GM03348 (cell line): Measurements from ENCODE around the gene C16orf89.
"Not testable (repeated sequence)": the region's sequence is repeated elsewhere in the genome, so short reads cannot be mapped to it uniquely, and the experiment has no call there.

Experiments
- DNase-seq: peaks from one replicate; pipeline ENCODE4 v3.0.0; 2012; ENCODE audit warnings: low spot score

C16orf89 gene, protein sequence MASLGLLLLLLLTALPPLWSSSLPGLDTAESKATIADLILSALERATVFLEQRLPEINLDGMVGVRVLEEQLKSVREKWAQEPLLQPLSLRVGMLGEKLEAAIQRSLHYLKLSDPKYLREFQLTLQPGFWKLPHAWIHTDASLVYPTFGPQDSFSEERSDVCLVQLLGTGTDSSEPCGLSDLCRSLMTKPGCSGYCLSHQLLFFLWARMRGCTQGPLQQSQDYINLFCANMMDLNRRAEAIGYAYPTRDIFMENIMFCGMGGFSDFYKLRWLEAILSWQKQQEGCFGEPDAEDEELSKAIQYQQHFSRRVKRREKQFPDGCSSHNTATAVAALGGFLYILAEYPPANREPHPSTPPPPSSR

DNA sequence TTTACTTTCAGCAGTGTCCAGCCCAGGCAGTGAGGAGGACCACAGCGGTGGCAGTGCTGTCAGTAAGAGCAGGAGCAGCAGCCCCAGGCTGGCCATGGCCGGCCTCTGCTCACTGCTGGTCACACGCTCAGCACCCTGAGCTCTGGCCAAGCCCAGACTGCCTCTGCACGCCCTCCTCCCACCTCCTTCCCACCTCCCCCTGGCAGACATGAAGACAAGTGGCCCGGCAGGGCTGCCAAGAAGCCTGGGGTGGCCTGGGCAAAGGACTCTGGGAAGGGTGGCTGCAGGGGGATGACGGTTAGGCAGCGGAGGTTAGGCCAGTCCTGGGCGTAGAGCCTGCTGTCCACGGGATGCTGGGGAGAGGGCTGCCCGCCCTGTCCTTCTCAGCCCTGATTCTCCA lies at the start of gene C16orf89:
Gene C16orf89 (minus strand): TSS at position 144 of the 400 bp plus-strand sequence. CDS start 48 bp downstream, at position 96.
- no peak for DNase-seq

DNA sequence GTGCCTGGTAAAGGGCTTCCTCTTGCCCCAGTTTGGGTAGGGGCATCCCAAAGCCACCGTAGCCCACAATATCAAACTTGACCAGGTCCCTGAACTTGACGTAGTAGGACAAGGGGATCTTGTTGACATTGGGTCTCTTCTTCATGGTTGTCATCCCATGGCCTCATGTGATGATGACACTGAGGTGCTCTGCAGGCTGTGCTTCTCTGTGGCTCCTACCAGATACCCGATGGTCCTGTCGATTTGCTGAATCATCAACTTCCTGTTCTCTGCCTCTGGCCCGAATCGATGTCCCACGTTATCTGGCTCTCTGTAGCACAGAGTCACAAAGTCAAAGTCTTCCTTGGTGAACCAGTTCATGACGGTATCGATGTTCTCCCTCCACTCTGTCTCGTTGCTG lies 45.2 kb upstream of the C16orf89 start:
- not testable (repeated sequence) for DNase-seq

DNA sequence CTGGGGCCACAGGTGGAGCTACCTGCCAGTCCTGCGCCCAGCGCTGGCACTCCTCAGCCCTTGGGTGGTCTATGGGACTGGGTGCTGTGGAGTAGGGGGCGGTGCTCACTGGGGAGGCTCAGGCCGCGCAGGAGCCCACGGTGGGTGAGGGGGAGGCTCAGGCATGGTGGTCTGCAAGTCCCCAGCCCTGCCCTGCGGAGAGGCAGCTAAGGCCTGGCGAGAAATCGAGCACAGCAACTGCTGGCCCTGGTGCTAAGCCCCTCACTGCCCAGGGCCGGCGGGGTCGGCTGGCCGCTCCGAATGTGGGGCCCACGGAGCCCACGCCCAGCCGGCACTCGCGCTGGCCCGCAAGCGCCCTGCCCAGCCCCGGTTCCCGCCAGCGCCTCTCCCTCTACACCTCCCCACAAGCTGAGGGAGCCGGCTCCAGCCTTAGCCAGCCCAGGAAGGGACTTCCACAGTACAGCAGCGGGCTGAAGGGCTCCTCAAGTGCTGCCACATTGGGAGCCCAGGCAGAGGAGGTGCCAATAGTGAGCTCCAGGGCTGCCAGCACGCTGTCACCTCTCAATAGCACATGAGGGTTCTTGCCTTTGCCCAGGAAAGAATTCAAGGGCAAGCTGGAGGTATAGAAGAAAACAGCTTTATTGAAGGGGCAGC lies 42.9 kb upstream of the C16orf89 start:
- no peak for DNase-seq

DNA sequence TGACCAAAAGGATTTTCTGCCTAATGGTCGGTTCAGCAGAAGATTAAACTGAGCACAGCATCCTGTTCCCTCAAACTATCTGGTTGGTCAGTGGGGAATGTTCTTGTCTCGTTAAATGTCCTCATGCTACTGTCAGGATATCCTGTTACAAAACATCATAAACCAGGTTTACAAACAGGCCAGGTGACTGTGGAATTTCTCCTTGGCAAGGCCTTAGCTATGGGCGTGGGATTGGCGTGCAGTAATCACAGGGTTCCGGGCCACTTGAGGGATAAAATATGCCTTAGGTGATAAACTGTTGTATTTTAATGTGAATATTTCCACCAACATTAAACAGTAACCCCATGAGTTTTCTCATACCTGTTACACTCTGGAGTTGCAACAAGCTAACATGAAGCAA lies 39.3 kb upstream of the C16orf89 start:
- not testable (repeated sequence) for DNase-seq

DNA sequence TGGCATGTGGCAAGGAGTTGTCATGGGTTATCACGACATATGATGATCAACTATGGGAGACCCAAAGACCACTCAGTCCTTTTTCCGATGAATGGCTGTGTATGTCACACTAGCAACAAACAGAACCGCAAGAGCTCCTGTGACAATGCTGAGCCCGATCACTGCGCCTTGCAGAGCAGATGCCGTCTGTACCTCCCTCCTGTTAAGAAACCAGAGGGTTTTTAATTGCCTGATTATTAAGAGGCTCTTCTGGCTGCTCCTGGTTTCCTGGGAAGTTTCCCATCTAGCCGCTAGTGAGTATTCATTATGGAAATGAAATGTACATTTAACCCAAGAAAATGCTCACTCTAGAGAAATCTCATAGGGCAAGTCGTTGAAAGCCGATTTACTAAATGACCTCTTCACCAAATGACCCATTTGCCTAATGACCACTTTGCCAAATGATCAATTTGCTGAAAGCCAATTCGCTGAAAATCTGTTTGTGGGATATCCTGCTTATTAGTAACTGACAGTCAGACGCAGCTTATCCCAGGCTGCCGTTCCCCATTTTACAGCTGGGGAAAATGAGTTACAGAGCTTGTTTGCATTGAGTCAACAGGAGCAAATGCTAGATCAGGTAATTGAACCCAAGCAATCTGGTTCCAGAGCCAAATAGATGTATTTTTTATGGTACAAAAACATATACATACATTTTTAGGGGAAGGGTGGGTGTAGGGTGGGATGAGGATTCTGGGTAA lies 37.7 kb upstream of the C16orf89 start:
- DNase-seq, result not testable (repeated sequence)

DNA sequence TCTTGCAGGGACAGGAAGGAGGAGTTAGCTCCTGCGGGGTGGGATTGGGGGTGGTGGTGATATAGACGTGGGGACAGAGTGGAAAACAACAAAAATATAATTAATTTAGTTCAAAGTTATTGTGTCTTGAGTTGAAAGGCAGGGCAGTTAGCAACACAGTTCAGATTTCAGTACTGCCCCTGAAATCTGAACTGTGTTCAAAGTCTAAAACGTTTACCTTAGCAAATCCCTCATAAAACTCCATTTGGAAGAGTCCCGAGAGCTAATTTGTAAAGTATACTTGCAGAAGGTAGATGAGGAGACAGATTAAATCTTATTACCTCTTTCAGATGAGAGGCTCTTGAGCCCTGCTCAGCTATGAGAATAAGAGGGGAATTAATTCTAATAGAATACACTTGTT lies 33.4 kb upstream of the C16orf89 start:
- not testable (repeated sequence) for DNase-seq

DNA sequence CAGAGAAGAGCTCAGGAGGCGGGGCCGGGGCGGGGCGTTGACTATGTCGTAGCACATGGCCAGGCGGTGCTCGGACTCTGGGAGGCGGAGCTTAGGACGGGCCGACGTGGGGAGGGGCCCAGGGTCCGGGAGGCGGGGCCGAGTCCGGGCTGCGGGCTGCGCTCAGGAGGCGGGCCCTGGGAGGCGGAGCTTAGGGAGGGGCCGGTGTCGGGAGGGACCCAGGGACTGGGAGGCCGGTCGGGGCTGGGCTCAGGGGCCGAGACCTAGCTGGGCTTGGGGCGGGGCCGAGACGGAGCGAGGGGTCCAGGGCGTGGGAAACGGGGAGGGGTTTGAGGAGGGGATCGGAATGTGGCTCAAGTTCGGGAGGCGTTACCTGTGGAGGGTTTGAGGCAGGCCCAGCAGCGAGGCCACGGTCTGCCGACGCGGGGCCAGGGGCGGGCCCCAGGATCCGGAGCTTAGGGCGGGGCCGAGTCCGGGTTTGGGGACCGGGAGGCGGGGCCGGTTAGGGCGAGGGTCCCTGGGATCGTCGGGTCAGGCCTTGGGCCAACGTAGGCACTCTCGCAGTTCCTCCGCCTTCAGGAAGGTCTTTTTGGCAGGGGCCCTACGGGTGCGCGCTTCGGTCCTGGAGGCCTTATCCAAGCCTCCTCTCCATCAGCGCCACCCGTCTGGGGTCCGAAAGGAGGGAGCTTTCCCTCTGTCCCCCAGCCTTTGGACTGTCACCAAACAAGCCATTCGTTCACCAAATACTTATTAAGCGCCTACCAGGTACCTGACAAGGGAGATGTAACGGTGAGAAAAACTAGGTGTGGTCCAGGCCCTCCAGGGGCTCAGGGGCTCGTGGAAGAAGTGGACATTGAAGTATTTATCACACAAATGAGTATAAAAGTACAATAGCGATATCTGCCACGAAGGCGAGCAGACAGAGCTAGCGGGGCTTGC lies 32.7 kb upstream of the C16orf89 start:
- peak; percentile 65 for DNase-seq

DNA sequence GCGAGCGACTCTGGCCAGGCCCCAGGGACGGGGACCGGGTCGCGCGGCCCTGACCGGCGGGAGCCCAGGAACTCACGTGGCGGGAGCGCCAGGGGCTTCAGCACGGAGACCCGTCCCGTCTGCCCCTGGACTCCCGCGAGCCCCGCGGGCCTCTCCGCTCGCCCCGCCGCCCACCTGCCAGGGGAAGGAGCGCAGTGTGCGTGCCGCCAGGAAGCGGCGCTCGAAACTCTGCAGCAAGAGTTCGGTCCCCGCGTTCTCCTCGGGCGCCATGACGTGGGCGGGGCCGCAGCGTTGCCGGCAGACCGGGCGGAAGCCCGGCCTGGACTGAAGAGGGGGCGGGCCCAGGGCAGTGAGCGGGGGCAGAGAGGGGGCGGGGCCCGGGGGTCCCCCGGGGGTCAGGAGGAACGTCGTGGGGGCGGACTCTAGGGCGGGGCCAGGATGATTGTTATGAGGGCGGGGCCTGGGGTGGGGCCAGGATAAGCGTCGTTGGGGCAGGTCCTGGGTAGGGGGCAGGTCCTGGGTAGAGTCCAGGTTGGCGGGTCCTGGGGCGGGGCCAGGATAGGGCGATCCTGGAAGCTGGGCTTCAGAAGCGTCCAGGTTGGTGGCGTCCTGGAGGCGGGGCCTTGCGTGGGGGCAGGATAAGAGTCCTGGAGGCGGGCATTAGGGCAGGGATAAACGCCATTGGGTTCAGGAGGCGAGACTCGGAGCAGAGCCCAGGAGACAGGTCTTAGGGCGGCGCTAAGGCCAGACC lies 31.9 kb upstream of the C16orf89 start, which contains the start of gene EEF2KMT:
Gene EEF2KMT (minus strand): TSS at position 326 of the 751 bp plus-strand sequence. CDS start 56 bp downstream, at position 270.
- DNase-seq, result peak; percentile 95

DNA sequence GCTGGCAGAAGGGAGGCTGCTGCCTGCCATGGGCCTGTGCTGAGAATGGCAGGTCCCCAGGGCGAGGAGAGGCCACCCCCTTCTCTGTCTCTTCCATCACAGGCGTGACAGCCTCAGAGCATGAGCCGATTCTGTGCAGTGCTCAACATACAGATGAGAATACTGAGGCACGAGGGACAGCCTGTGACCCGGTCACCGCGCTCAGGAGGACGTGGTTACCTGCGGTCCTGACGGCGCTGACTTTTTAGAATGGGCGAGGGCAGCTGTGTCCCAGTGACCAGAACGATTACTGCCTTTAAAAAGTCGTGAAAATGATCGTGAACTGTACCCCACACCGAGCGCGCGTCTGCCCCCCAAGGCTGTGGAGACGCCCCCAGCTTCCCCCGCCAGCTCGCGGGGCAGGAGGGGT lies 31.3 kb upstream of the C16orf89 start:
- not testable (repeated sequence) for DNase-seq

DNA sequence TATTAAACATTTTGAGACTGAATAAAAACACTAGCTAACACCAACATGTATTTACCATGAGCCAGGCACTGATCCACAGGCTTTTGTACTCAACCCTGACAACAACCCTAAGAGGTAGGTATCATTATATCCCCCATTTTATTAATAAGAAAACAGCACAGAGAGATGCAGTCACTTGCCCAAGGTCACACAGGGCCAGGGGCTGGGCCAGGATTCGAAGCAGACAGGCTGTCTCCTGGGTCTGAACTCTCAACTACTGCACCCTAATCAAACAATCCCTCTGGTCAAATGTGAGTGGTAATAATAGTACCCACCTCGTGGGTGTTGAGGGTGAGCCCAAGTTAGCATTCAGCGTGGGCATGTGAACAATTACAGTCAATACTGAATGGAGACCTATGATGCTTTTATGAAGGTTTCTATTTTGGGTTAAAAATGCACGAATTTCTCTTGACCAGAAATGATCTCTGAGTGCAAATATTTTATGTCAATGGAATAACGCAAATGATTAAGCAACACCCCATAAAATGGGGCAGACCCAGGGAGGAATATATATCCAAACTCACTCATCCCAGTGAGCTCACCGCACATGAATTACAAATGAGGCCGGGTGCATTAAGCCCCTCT lies 30.8 kb upstream of the C16orf89 start:
- DNase-seq, result not testable (repeated sequence)

DNA sequence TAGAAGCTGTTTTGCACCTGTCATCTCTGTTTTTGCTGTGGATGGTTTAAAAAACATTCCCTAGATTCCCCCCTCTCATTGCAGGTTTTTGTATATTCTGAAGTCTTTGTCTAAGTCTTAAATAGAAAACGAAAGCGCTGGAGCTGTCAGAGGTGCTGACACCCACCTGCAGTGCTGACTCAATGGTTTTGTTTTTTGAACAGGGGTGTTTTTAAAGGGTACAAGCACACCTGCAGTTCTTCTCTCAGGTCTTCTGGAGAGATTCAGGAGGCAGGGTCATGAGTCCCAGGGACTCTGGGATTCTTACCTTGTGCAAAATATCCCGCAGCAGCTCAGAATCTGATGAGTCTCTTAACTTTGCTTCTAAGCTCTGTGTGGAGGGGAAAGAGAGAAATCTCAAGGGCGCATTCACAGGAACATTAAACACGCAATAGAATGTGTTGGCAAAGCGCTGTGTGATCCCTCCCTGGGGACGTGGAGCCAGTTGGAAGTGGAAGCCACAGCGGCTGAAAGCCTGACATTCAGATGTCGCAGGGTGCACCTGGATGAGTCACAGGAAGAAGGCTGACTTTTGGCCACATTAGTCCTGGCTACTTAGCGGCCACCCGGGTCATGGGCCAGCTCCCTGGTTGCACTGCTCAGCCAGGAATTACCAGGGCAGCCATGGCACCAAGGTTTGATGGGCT lies 29.5 kb upstream of the C16orf89 start:
- DNase-seq, result not testable (repeated sequence)

DNA sequence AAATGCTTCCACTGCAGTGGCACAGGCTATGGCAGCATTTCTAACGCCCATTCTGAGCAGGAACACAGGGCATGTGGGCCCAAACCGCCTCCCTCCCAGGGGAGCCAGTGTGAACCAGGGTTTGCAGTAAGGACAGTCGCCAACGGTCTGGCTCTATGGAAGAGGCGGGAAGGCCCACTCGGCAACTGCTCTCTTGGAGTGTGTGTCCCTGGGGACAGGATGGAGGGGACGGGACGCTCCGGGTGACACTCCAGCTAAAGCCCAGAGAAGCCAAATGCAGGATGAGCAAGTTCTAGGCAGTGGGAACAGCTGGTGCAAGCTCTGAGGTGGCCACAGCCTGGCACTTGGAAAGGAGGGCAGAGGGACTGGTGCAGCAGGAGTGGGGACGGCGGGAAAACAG lies 28.0 kb upstream of the C16orf89 start:
- DNase-seq, result not testable (repeated sequence)

DNA sequence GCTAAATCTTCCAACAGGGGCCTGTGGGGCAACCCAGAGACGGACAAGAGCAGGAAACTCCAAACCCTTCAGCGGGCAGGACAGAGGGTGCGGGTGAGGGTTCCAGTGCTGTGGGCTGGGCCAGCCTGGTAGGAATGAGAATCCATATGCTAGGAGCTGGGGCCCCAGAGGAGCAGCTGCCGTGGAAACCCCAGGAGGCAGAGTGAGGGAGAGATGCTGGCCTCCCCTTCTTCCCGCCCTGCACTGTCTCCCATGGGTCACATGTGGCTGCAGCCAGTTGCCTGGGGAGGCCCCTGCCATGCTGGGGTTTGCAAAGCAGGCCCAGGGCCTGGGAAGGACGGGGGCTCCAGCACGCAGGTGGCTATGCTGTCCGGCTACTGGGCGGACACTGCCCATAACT lies 27.3 kb upstream of the C16orf89 start:
- not testable (repeated sequence) for DNase-seq

DNA sequence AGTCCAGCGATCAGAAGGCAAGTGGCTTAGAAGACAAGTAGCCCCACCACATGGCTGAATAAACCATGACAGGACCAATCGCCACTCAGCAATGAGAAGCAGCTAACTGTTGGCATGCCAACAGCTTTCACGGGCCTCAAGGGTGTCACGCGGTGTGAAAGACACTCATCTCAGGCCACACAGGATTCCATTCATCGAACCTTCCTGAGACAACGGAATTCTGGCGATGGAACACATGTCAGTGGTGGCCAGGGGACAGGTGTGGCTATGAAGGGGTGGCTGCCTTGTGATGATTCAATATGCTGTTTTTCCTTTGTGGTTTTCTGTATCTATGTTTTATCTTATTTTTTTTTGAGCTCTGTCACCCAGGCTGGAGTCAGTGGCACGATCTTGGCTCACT lies 24.8 kb upstream of the C16orf89 start:
- DNase-seq, result not testable (repeated sequence)

DNA sequence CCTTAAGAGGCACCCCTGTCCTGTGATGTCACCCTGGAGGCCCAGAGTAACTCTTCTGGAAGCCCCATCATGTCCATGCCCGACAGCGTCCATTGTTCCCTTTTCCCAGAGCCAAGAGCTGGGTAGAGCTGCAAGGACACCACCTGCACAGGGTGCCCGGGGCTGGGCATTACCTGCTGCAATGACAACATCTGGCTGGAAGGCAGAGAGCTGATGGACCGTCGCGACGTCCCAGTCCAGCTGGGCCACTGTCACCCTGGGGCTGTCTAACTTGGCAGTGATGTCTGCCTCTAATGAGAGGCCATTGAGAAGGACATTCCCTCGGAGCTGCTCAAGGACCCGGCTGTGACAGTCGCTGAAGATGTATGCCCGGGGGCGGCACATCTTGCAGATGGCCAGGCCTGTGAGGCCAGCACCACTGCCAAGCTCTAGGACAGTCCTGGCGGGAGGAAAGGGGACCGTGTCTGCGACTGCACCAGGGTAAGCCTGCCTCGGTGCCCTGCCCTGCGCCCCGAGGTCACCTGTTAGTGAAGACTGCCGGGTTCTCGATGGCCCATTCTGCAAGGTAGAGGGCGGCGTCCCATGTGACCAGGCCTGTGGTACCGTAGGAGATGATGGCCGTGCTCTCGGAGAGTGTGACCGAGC lies 24.3 kb upstream of the C16orf89 start:
- not testable (repeated sequence) for DNase-seq

DNA sequence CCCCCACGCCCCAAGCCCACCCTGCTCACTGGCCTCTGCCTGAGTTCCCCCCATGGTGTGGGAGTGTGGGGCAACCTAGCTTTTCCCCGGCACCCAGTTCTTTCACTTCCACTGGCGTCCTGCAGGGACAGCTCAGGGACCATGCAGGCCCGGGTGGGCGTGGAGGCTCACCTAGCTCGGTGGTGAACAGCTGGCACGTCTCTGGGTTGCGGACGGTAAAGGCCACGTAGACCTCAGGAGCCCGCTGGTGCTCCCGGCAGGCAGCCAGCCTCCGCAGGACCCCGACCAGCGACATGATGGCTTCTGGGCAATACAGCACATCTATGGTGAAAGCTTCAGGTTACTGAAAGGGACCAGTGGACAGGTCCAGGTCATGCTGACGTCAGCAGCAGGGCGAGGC lies 23.2 kb upstream of the C16orf89 start:
- not testable (repeated sequence) for DNase-seq

DNA sequence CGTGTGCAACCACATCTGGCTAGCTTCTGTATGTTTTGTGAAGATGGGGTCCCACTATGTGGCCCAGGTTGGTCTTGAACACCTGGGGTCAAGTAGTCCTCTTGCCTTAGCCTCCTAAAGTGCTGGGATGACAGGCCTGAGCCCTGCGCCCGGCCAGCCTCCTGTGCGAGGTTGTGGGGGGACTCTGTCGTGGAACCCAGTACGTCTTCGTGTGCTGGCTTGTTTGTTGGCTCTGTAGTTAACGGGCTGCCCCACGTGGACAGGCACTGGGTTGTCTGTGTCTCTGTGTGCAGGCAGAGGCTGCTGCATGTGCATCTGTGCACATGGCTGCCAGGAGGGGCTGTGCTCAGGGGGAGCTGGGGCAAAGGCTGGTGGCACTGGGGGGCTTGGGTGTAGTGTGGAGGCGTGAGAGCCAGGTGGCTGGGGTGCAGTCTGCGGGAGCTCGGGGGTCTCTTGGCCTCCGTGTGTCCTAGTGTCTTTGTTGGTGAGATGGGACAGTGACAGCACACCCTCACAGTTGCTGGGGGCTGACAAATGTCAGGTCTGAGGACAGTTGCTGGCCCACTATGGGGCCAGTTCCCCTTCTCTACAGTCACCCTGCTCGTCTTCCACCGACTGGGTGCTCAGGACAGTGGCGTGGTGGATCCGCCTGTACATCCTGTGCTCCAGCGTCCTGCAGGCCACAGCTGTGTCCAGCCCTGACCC lies 22.5 kb upstream of the C16orf89 start:
- not testable (repeated sequence) for DNase-seq

DNA sequence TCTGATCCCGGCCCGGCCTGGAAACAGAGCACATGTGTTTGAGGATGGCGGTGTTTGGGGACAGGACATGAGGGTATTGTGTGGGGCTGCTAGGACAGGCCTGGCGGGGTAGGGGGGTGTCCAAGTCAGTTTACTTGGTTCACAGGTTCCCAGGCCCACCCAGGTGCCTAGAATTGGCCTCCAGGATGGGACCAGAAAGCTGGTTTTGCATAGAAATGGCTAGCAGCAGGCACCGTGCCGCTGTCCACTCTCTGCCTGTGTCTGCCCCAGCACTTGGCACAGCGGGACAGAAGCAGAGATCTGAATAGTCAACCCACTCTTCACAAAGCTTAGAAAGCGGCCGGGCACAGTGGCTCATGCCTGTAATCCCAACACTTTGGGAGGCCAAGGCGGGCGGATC lies 20.0 kb upstream of the C16orf89 start:
- not testable (repeated sequence) for DNase-seq
